WTC11 (cell line): ENCODE results near the gene DENND2C. TPM values are rescaled to one million over a fixed set of nuclear protein-coding genes. Genes with fewer than 3 reads are reported as not detected.

Experiments used
- ATAC-seq: fragments of 200-7000 bp; cut with Tn5 transposase; 2 replicates; pipeline ENCODE4 v1.10.0; 2021; ENCODE audit warnings: mild to moderate bottlenecking, moderate library complexity
- CTCF ChIA-PET: fragments of 300-600 bp; sonication (Branson Sonifier 250); formaldehyde crosslinking; loops from one replicate; lab custom pipeline; 2021; ENCODE audit warnings: antibody characterized with exemption; lab: Charles Lee
- POLR2A ChIA-PET: fragments of 350-600 bp; sonication (Branson Sonifier 250); formaldehyde crosslinking; loops from one replicate; lab custom pipeline; 2021; ENCODE audit warnings: antibody characterized with exemption; lab: Charles Lee
- DNase-seq: peaks from one replicate; pipeline ENCODE4 v3.0.0; 2021; ENCODE audit warnings: low spot score
- H3K27ac Mint-ChIP-seq: 2 replicates; pipeline ENCODE4 v1.8.0; 2021; ENCODE audit warnings: mixed read lengths
- H3K27me3 Mint-ChIP-seq: 2 replicates; pipeline ENCODE4 v1.8.0; 2021; ENCODE audit warnings: low read depth, mild to moderate bottlenecking, moderate library complexity, mixed read lengths
- H3K36me3 Mint-ChIP-seq: 2 replicates; pipeline ENCODE4 v1.8.0; 2021; ENCODE audit warnings: mixed read lengths
- H3K4me1 Mint-ChIP-seq: 2 replicates; pipeline ENCODE4 v1.8.0; 2022; ENCODE audit warnings: mixed read lengths
- H3K4me3 Mint-ChIP-seq: 2 replicates; pipeline ENCODE4 v1.8.0; 2021; ENCODE audit warnings: mild to moderate bottlenecking, moderate library complexity, mixed read lengths
- H3K9me3 Mint-ChIP-seq: 2 replicates; pipeline ENCODE4 v1.8.0; 2021; ENCODE audit warnings: mixed read lengths
- ETV6 ChIP-seq: sonication (generic); formaldehyde crosslinking; IDR thresholded peaks from 2 replicates; pipeline ENCODE4 v1.8.1; 2022; ENCODE audit warnings: mild to moderate bottlenecking, missing genetic modification reagents
- GABPB1 ChIP-seq: sonication (generic); formaldehyde crosslinking; IDR thresholded peaks from 2 replicates; pipeline ENCODE4 v1.8.1; 2023; ENCODE audit warnings: mild to moderate bottlenecking, missing genetic modification reagents
- GTF2I ChIP-seq: fragments of 250-450 bp; sonication (Bioruptor Pico); conservative IDR thresholded peaks from 2 replicates; pipeline ENCODE4 v1.4.0; 2021; ENCODE audit warnings: mild to moderate bottlenecking
- IRF2 ChIP-seq: sonication (generic); formaldehyde crosslinking; IDR thresholded peaks from 2 replicates; pipeline ENCODE4 v1.8.0; 2022; ENCODE audit warnings: low read depth, missing genetic modification reagents, borderline replicate concordance
- MXD4 ChIP-seq: fragments of 250-450 bp; sonication (Bioruptor Pico); IDR thresholded peaks from 2 replicates; pipeline ENCODE4 v1.8.0; 2021; ENCODE audit warnings: mild to moderate bottlenecking, moderate library complexity, borderline replicate concordance
- NFATC4 ChIP-seq: fragments of 250-450 bp; sonication (Bioruptor Pico); IDR thresholded peaks from 2 replicates; pipeline ENCODE4 v1.9.0; 2021; ENCODE audit warnings: mild to moderate bottlenecking
- PRRX2 ChIP-seq: fragments of 250-450 bp; sonication (Bioruptor Pico); IDR thresholded peaks from 2 replicates; pipeline ENCODE4 v1.8.0; 2021; ENCODE audit warnings: mild to moderate bottlenecking
- RELA ChIP-seq: sonication (generic); formaldehyde crosslinking; IDR thresholded peaks from 2 replicates; pipeline ENCODE4 v1.8.1; 2022; ENCODE audit warnings: missing genetic modification reagents, mild to moderate bottlenecking, borderline replicate concordance
- ZNF121 ChIP-seq: sonication (generic); formaldehyde crosslinking; IDR thresholded peaks from 2 replicates; pipeline ENCODE4 v1.8.0; 2023; ENCODE audit warnings: missing genetic modification reagents
- total RNA-seq: library from RNA; stranded (reverse); gene quantifications from 3 replicates; pipeline ENCODE4 v1.2.3, GENCODE V29; 2021
- TF ChIP-seq, protein P1 (sequence below): fragments of 250-450 bp; sonication (Bioruptor Pico); IDR thresholded peaks from 2 replicates; pipeline ENCODE4 v1.9.0; 2021; ENCODE audit warnings: mild to moderate bottlenecking, borderline replicate concordance
- TF ChIP-seq, protein P2 (sequence below): sonication (generic); formaldehyde crosslinking; IDR thresholded peaks from 2 replicates; pipeline ENCODE4 v1.8.1; 2023; ENCODE audit warnings: mild to moderate bottlenecking, missing genetic modification reagents, moderate library complexity
- TF ChIP-seq, protein P3 (sequence below): sonication (generic); formaldehyde crosslinking; IDR thresholded peaks from 2 replicates; pipeline ENCODE4 v1.8.0; 2022; ENCODE audit warnings: mild to moderate bottlenecking, missing genetic modification reagents
- TF ChIP-seq, protein P4 (sequence below): sonication (generic); formaldehyde crosslinking; IDR thresholded peaks from 2 replicates; pipeline ENCODE4 v1.8.1; 2023; ENCODE audit warnings: mild to moderate bottlenecking, missing genetic modification reagents
- TF ChIP-seq, protein P5 (sequence below): sonication (generic); formaldehyde crosslinking; IDR thresholded peaks from 2 replicates; pipeline ENCODE4 v1.8.1; 2023; ENCODE audit warnings: mild to moderate bottlenecking, missing genetic modification reagents, borderline replicate concordance
- TF ChIP-seq, protein P6 (sequence below): sonication (generic); formaldehyde crosslinking; IDR thresholded peaks from 2 replicates; pipeline ENCODE4 v1.8.0; 2023; ENCODE audit warnings: missing genetic modification reagents
- TF ChIP-seq, protein P7 (sequence below): fragments of 250-450 bp; sonication (Bioruptor Pico); IDR thresholded peaks from 2 replicates; pipeline ENCODE4 v1.8.0; 2021; ENCODE audit warnings: mild to moderate bottlenecking
- TF ChIP-seq, protein P8 (sequence below): sonication (generic); formaldehyde crosslinking; IDR thresholded peaks from 2 replicates; pipeline ENCODE4 v1.8.1; 2023; ENCODE audit warnings: mild to moderate bottlenecking, moderate library complexity, missing genetic modification reagents

Gene DENND2C
- total RNA-seq, 1 experiment from 2014 or later = 2.9 TPM

DNA sequence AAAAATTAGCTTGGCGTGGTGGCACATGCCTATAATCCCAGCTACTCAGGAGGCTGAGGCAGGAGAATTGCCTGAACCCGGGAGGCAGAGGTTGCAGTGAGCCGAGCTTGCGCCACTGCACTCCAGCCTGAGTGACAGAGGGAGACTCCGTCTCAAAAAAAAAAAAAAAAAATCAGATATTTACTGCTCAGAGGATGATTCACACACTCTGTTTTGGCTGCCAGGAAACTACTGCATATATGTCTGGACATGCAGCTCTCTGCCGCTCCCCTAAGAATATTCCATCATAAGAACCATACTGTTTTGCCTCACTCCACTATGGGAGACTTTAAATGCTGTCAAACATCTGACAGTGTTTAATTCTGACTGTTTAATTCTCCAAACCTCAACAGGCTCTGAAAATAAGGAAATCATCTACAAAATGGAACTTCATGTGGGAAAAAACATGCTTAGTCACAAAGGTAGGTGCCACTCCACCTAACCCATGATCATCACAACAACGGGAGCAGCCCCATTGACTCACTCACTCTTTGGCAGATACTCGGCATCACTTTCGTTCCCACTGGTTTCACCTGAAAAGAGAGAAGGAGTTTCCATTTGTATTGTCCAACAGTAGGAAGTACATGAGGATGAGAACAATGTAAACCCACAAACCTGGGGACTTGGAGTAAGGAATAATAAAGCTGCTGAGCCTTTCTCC is 59.2 kb downstream of the DENND2C start (continued):
- TF ChIP-seq, protein P1, sequence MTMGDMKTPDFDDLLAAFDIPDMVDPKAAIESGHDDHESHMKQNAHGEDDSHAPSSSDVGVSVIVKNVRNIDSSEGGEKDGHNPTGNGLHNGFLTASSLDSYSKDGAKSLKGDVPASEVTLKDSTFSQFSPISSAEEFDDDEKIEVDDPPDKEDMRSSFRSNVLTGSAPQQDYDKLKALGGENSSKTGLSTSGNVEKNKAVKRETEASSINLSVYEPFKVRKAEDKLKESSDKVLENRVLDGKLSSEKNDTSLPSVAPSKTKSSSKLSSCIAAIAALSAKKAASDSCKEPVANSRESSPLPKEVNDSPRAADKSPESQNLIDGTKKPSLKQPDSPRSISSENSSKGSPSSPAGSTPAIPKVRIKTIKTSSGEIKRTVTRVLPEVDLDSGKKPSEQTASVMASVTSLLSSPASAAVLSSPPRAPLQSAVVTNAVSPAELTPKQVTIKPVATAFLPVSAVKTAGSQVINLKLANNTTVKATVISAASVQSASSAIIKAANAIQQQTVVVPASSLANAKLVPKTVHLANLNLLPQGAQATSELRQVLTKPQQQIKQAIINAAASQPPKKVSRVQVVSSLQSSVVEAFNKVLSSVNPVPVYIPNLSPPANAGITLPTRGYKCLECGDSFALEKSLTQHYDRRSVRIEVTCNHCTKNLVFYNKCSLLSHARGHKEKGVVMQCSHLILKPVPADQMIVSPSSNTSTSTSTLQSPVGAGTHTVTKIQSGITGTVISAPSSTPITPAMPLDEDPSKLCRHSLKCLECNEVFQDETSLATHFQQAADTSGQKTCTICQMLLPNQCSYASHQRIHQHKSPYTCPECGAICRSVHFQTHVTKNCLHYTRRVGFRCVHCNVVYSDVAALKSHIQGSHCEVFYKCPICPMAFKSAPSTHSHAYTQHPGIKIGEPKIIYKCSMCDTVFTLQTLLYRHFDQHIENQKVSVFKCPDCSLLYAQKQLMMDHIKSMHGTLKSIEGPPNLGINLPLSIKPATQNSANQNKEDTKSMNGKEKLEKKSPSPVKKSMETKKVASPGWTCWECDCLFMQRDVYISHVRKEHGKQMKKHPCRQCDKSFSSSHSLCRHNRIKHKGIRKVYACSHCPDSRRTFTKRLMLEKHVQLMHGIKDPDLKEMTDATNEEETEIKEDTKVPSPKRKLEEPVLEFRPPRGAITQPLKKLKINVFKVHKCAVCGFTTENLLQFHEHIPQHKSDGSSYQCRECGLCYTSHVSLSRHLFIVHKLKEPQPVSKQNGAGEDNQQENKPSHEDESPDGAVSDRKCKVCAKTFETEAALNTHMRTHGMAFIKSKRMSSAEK = no peak
- TF ChIP-seq, protein P2, sequence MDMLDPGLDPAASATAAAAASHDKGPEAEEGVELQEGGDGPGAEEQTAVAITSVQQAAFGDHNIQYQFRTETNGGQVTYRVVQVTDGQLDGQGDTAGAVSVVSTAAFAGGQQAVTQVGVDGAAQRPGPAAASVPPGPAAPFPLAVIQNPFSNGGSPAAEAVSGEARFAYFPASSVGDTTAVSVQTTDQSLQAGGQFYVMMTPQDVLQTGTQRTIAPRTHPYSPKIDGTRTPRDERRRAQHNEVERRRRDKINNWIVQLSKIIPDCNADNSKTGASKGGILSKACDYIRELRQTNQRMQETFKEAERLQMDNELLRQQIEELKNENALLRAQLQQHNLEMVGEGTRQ (CRISPR knock-in tag) = no peak
- TF ChIP-seq IRF2 (CRISPR knock-in tag) = no peak
- TF ChIP-seq, protein P3, sequence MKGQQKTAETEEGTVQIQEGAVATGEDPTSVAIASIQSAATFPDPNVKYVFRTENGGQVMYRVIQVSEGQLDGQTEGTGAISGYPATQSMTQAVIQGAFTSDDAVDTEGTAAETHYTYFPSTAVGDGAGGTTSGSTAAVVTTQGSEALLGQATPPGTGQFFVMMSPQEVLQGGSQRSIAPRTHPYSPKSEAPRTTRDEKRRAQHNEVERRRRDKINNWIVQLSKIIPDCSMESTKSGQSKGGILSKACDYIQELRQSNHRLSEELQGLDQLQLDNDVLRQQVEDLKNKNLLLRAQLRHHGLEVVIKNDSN = no peak
- TF ChIP-seq, all 79 proteins: peak for 0

DNA sequence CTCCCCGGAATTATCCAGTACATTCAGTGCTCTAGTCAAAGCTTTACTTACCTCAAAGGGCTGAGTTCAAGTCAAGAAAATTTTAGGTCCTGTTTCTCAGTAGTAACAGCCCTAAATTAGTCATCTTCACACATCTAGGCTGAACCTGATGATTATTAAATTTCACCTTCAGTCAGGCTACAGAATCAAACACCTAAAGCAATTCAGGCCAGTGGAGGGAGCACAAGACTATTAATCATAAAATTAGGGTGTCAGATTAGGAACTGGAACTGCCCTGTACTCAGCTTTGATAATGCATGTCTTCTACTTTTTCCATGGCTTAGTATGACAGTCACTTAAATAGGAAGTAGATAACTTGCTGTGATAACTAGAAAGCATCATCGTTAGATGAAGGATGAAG is 60.0 kb downstream of the DENND2C start:
- Mint-ChIP-seq H3K27me3 (no peaks in the 10 kb centered on the region), H3K4me3 (no peak overlapping the region), H3K27ac (no peak overlapping the region), H3K9me3 (no peaks in the 10 kb centered on the region), H3K4me1 (no peaks in the 10 kb centered on the region), H3K36me3 (no peaks in the 10 kb centered on the region)
- ChIA-PET POLR2A (no interaction called here), CTCF (no interaction called here)
- ATAC-seq (no peak), DNase-seq (no peak)
- TF ChIP-seq NFATC4 (CRISPR knock-in tag) (no peak), ZNF121 (CRISPR knock-in tag) (no peak), GTF2I (CRISPR knock-in tag) (no peak), MXD4 (CRISPR knock-in tag) (no peak), PRRX2 (CRISPR knock-in tag) (no peak), ETV6 (no peak), GABPB1 (no peak), RELA (CRISPR knock-in tag) (no peak)
- TF ChIP-seq, protein P4, sequence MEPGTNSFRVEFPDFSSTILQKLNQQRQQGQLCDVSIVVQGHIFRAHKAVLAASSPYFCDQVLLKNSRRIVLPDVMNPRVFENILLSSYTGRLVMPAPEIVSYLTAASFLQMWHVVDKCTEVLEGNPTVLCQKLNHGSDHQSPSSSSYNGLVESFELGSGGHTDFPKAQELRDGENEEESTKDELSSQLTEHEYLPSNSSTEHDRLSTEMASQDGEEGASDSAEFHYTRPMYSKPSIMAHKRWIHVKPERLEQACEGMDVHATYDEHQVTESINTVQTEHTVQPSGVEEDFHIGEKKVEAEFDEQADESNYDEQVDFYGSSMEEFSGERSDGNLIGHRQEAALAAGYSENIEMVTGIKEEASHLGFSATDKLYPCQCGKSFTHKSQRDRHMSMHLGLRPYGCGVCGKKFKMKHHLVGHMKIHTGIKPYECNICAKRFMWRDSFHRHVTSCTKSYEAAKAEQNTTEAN (CRISPR knock-in tag) = no peak
- TF ChIP-seq, protein P5, sequence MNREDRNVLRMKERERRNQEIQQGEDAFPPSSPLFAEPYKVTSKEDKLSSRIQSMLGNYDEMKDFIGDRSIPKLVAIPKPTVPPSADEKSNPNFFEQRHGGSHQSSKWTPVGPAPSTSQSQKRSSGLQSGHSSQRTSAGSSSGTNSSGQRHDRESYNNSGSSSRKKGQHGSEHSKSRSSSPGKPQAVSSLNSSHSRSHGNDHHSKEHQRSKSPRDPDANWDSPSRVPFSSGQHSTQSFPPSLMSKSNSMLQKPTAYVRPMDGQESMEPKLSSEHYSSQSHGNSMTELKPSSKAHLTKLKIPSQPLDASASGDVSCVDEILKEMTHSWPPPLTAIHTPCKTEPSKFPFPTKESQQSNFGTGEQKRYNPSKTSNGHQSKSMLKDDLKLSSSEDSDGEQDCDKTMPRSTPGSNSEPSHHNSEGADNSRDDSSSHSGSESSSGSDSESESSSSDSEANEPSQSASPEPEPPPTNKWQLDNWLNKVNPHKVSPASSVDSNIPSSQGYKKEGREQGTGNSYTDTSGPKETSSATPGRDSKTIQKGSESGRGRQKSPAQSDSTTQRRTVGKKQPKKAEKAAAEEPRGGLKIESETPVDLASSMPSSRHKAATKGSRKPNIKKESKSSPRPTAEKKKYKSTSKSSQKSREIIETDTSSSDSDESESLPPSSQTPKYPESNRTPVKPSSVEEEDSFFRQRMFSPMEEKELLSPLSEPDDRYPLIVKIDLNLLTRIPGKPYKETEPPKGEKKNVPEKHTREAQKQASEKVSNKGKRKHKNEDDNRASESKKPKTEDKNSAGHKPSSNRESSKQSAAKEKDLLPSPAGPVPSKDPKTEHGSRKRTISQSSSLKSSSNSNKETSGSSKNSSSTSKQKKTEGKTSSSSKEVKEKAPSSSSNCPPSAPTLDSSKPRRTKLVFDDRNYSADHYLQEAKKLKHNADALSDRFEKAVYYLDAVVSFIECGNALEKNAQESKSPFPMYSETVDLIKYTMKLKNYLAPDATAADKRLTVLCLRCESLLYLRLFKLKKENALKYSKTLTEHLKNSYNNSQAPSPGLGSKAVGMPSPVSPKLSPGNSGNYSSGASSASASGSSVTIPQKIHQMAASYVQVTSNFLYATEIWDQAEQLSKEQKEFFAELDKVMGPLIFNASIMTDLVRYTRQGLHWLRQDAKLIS (CRISPR knock-in tag) = no peak
- TF ChIP-seq, protein P6, sequence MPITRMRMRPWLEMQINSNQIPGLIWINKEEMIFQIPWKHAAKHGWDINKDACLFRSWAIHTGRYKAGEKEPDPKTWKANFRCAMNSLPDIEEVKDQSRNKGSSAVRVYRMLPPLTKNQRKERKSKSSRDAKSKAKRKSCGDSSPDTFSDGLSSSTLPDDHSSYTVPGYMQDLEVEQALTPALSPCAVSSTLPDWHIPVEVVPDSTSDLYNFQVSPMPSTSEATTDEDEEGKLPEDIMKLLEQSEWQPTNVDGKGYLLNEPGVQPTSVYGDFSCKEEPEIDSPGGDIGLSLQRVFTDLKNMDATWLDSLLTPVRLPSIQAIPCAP (CRISPR knock-in tag) = no peak
- TF ChIP-seq, protein P7, sequence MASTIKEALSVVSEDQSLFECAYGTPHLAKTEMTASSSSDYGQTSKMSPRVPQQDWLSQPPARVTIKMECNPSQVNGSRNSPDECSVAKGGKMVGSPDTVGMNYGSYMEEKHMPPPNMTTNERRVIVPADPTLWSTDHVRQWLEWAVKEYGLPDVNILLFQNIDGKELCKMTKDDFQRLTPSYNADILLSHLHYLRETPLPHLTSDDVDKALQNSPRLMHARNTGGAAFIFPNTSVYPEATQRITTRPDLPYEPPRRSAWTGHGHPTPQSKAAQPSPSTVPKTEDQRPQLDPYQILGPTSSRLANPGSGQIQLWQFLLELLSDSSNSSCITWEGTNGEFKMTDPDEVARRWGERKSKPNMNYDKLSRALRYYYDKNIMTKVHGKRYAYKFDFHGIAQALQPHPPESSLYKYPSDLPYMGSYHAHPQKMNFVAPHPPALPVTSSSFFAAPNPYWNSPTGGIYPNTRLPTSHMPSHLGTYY = no peak
- TF ChIP-seq, protein P8, sequence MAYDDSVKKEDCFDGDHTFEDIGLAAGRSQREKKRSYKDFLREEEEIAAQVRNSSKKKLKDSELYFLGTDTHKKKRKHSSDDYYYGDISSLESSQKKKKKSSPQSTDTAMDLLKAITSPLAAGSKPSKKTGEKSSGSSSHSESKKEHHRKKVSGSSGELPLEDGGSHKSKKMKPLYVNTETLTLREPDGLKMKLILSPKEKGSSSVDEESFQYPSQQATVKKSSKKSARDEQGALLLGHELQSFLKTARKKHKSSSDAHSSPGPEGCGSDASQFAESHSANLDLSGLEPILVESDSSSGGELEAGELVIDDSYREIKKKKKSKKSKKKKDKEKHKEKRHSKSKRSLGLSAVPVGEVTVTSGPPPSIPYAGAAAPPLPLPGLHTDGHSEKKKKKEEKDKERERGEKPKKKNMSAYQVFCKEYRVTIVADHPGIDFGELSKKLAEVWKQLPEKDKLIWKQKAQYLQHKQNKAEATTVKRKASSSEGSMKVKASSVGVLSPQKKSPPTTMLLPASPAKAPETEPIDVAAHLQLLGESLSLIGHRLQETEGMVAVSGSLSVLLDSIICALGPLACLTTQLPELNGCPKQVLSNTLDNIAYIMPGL (CRISPR knock-in tag) = no peak
